ENCODE results near the gene CCDC57. TPM values are rescaled to one million over a fixed set of nuclear protein-coding genes. Genes with fewer than 3 reads are reported as not detected.

Gene CCDC57
- total and polyA plus RNA-seq, 9 of the 15 experiments (the other 6 are each of a cell fraction or from before 2014, with no cell fraction given) = 0.83 to 36.2 (median 13.6) TPM

GRCh38 chr17:82200743-82201497 is 11.7 kb downstream of the CCDC57 start (continued):
- TF ChIP-seq RERE (CRISPR knock-in tag; IDR thresholded peaks at IDR 0.05; ENCODE audit: borderline replicate concordance) = no peak
- no peak for TF ChIP-seq RBM15 (IDR thresholded peaks at IDR 0.05; ENCODE audit: insufficient read depth, low read length)
- no peak for TF ChIP-seq ZKSCAN3 (CRISPR knock-in tag; IDR thresholded peaks at IDR 0.05)
- no peak for TF ChIP-seq CTCFL (IDR thresholded peaks at IDR 0.05; ENCODE audit: borderline replicate concordance, insufficient read depth, low read depth, low read length, poor library complexity, severe bottlenecking)
- no peak for TF ChIP-seq HNRNPUL1 (IDR thresholded peaks at IDR 0.05; ENCODE audit: low read length)
- no peak for TF ChIP-seq HEY1 (CRISPR knock-in tag; IDR thresholded peaks at IDR 0.05; ENCODE audit: borderline replicate concordance)
- no peak for TF ChIP-seq CTCF (IDR thresholded peaks at IDR 0.05 in 2 of 3, conservative IDR thresholded peaks at IDR 0.05 in 1 of 3; ENCODE audit: insufficient read depth in 2 of 3, low read depth in 1 of 3, low read length in 3 of 3)
- TF ChIP-seq ZBTB17 (CRISPR knock-in tag; IDR thresholded peaks at IDR 0.05) = no peak
- TF ChIP-seq SMC3 (conservative IDR thresholded peaks at IDR 0.05; ENCODE audit: insufficient read depth, low read depth, low read length) = no peak
- TF ChIP-seq, protein P1, sequence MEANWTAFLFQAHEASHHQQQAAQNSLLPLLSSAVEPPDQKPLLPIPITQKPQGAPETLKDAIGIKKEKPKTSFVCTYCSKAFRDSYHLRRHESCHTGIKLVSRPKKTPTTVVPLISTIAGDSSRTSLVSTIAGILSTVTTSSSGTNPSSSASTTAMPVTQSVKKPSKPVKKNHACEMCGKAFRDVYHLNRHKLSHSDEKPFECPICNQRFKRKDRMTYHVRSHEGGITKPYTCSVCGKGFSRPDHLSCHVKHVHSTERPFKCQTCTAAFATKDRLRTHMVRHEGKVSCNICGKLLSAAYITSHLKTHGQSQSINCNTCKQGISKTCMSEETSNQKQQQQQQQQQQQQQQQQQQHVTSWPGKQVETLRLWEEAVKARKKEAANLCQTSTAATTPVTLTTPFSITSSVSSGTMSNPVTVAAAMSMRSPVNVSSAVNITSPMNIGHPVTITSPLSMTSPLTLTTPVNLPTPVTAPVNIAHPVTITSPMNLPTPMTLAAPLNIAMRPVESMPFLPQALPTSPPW (CRISPR knock-in tag; IDR thresholded peaks at IDR 0.05) = no peak
- TF ChIP-seq, protein P2, sequence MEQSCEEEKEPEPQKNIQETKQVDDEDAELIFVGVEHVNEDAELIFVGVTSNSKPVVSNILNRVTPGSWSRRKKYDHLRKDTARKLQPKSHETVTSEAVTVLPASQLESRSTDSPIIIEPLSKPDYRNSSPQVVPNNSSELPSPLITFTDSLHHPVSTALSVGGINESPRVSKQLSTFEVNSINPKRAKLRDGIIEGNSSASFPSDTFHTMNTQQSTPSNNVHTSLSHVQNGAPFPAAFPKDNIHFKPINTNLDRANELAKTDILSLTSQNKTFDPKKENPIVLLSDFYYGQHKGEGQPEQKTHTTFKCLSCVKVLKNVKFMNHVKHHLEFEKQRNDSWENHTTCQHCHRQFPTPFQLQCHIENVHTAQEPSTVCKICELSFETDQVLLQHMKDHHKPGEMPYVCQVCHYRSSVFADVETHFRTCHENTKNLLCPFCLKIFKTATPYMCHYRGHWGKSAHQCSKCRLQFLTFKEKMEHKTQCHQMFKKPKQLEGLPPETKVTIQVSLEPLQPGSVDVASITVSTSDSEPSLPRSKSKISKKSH (CRISPR knock-in tag; IDR thresholded peaks at IDR 0.05) = no peak
